Left renal pelvis (tissue), 4 donors: Measurements from ENCODE around the gene CCDC85B. TPM values are rescaled to one million over a fixed set of nuclear protein-coding genes. Genes with fewer than 3 reads are reported as not detected.

Experiments
- DNase-seq, 4 donors: peaks; one replicate each; pipeline ENCODE4 v3.0.0-alpha.2; 2013; ENCODE audit warnings: low read depth in 4 of 4, low spot score in 3 of 4
- polyA plus RNA-seq, 4 donors: library from polyadenylated mRNA; unstranded; fragments of 120-200 nt; gene quantifications; one replicate each; pipeline ENCODE4 v1.2.1, GENCODE V29; 2013; ENCODE audit not compliant: insufficient read length in 4 of 4

Gene CCDC85B
- polyA plus RNA-seq, 4 donors, result 4.8 to 15.0 (median 9.7) TPM

DNA sequence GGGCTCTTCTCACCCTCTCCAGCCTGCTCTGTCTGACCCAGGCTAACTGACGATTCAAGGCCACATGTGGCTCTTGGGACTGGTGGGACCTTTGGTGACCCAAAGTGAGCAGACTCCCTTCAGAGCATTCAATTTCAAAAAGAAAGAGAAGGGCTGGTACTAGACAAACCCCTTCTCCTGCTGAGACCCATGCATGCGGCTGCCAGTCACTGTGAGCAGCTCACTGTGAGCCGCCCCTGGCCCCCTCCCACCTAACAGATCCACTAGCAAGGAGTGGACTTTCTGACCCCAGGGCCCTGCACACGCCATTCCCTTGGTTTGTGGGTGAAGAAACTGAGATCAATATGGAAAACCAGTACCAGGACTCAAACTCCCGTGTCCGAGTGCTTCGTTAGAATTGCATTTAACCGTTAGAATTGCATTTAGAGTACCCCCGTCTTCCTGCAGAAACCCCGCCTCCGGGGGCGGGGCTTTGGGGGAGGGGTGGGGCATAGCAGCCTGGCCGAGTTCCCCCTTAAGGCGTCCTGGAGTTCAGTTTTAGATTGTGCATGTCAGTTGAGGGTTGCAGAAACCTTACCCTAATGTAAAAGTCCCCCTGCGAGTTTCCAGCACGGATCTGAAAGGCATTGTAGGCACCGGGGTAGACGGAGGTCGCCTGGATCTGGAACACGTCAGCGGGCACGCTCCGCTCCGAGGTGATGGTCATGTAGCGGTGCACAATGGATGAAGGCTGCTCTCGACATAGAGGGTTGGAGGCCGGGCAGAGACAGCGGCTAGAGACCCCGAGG lies 23.0 kb upstream of the CCDC85B start:
- no peak for DNase-seq

GRCh38 chr11:65868076-65868667 lies 22.3 kb upstream of the CCDC85B start:
- DNase-seq, result no peak

DNA sequence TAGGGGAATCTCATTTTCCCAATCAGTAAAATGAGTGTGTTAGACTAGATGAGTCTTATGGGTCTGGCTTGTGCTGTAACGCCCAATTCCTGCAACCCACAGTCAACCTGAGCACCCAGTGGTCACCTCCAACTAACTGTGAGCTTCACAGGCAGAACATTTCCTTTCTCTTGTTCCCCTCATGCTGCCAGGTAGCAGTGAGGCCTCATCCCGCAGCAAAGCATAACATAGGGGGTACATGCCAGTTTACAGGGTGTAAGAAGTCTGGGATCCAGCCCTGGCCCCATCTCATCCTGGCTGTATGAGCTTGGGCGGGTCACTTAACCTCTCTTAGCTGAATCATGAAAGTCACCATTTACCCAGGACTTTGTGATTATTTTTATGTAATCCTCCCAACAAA lies 21.6 kb upstream of the CCDC85B start:
- no peak for DNase-seq

DNA sequence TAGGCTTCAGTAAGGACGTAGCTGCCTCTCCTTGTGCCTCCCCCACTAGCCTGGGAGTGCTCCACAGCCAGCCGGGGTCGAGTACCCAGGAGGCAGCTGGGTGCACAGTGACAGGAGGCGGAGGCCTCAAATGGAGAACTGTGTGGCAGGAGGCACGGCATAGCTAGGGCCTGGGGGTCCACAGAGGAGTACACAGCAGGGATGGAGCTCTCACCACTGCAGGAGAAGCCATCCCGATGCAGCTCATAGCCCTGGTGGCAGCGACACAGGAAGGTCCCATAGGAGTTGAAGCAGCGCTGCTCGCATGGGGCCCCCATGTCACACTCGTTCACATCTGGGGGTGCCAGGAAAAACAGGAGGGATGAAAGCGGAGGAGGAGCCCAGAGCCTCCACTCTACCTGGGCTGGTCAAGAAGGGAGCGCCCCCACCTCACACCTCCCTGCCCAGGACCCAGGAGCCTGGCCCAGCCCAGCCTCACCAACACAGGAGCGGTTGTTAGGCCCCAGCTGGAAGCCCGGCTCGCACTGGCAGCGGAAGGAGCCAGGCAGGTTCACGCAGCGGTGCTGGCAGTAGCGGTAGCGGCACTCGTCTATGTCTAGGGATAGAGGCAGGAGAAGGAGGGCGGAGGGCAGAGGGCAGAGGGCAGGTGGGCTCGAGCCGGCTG lies 20.7 kb upstream of the CCDC85B start:
- DNase-seq, result no peak

DNA sequence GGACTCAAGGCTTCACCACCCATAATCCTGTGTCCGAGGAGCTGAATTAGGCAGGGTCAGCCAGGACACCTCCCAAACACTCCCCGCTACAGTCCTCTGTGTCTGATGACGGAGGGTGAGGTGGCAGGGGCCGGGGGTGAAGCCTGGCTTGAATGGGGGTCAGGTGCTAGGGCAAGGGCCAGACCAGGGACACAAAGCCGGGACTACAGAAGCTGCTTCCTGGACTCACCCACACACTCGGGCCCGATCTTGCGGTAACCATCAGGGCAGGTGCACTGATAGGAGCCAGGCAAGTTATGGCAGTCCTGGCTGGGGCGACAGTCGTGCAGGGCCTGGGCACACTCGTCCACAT lies 20.2 kb upstream of the CCDC85B start:
- DNase-seq, result no peak

GRCh38 chr11:65870706-65871681 lies 19.5 kb upstream of the CCDC85B start:
- no peak for DNase-seq

DNA sequence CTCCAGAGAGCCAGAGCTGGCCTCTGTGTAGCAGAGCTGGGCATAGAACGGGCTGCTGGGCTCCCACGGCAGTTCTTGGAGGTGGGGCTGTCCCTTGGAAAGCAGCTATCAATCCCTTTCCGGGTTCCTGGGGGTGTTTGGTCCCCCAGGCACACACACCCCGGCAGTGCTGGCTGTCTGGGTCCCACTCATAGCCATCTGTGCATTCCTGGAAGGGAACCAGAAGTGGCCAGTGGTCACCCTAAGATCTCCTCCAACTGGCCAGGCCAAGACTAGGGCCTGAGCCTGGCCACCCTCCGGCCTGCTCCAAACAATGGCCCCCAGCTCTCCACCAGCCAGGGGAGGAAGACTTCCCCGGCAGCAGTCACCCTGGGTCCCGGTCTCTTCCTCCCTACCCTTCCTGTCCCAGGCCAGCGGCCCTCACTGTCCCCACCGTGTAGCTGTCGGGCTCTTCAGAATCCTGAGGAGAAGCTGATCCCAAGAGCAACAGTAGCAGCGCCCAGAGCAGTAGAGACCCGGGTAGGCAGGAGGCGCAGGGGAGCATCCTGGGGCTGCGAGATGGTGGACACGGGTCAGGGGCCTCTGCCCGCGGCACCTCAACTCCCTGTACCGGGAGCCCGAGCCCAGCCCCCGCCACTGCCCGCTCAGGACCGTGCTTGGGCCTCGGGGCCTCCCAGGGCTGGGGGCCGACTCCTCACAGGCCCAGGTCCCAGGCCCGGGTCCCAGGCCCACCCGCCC lies 18.5 kb upstream of the CCDC85B start:
- DNase-seq, result no peak

DNA sequence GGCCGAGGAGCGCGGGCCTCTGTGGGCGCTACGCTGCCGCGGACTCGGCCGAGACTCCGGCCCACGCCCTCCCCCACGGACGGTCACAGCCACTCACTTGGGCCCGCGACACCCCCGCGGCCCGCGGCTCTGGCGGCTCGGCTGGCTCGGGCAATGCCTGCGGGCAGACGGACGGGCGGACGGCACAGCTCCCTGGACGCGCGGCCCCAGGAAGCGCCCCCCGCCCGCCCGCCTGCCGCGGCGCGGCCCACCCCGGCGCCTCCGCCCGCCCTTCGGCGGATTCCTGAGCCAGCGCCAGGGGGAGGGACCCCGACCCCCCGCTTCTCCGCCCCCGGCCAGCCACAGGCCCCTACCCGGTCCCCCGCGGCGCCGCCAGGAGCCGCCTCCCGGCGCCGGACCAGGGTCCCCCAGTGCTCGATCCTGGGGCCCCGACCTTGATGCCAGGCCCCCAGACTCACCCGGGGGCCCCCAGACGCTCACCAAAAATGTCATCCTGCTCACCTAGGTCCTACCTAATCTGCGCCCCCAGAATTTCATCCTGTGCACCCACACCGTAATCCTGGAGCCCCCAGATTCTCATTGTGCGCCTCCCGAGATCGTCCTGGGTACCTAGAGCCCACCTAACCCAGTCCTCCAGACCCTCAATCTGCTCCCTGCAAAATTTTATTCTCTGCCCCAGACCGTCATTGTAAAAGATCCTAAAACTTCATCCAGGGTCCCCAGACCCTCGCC lies 17.7 kb upstream of the CCDC85B start, which contains the start of gene EFEMP2:
TSS of gene EFEMP2 (minus strand) at position 215 of the 732 bp plus-strand sequence. CDS start 446 bp downstream, outside the sequence.
- DNase-seq, result no peak

DNA sequence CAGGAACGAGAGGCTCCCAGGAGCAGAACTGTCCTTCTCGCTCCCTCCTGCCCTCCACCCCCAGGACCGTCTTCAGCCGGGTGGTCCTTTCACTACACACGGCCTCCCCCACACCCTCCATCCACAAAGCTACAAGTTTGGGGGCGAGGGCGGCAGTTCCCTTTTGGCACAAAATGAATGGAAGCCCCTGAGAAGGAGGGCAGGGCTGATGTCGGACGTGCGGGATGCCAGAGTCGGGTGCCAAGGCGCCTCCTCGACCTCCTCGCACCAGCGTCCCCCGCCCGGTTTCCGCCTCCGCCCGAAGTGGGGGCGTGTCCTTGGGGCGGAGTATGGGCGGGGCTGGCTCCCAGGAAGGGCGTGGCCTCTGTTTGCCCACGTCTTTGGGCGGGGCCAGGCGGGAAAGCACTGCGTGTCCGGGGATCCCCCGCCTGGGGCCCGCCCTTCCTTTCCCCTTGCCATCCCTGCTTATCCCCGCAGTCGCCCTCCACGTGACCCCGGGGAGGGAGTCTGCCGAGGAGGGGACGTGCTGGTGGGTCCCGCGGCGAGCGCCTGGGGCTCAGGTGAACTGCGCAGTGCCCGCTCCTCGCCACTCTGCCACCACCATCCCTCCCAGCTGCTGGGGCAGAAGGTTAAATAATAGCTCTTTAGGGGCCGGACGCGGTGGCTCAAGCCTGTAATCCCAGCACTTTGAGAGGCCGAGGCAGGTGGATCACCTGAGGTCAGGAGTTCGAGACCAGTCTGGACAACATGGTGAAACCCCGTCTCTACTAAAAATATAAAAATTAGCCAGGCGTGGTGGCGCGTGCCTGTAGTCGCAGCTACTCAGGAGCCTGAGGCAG lies 16.9 kb upstream of the CCDC85B start:
- peak in 3 of 4 donors; percentile 79 to 86 (median 80) for DNase-seq

- no peak for DNase-seq
Measured at GRCh38 chr11:65879617-65880016, 10.9 kb upstream of the CCDC85B start, which contains the start of gene CTSW. CTSW (plus strand) TSS chr11:65879837; CDS start chr11:65879855, 18 bp downstream.

GRCh38 chr11:65880027-65880426 lies 10.4 kb upstream of the CCDC85B start:
- no peak for DNase-seq

- DNase-seq, result no peak
Measured at GRCh38 chr11:65880844-65881421, 9.5 kb upstream of the CCDC85B start.

DNA sequence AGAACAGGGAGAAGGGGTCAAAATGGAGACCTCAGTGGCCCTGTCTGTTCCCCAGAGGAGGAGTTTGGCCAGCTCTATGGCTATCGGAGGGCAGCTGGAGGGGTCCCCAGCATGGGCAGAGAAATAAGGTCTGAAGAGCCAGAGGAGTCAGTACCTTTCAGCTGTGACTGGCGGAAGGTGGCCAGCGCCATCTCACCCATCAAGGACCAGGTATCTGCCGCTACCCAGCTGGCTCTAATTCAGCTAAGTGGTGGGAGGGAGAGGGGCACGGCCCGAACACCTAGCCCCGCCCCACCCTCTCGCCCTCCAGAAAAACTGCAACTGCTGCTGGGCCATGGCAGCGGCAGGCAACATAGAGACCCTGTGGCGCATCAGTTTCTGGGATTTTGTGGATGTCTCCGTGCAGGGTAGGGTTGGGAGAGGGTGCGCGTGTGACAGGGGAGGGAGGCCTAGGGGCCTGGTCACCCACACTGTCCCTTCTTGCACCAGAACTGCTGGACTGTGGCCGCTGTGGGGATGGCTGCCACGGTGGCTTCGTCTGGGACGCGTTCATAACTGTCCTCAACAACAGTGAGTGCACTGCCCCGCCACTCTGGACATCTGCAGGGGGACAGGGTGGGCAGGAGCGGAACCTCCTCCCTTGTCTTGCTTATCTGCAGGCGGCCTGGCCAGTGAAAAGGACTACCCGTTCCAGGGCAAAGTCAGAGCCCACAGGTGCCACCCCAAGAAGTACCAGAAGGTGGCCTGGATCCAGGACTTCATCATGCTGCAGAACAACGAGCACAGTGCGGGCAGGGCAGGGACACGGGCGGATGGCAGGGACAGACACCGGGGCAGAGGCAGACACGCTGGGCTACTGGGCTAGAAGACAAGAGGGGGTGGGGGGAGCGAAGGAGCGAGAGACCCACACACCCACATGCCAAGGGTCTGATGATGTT lies 8.1 kb upstream of the CCDC85B start:
- DNase-seq, result no peak

- DNase-seq, result no peak
Measured at GRCh38 chr11:65883058-65883761, 7.3 kb upstream of the CCDC85B start.

DNA sequence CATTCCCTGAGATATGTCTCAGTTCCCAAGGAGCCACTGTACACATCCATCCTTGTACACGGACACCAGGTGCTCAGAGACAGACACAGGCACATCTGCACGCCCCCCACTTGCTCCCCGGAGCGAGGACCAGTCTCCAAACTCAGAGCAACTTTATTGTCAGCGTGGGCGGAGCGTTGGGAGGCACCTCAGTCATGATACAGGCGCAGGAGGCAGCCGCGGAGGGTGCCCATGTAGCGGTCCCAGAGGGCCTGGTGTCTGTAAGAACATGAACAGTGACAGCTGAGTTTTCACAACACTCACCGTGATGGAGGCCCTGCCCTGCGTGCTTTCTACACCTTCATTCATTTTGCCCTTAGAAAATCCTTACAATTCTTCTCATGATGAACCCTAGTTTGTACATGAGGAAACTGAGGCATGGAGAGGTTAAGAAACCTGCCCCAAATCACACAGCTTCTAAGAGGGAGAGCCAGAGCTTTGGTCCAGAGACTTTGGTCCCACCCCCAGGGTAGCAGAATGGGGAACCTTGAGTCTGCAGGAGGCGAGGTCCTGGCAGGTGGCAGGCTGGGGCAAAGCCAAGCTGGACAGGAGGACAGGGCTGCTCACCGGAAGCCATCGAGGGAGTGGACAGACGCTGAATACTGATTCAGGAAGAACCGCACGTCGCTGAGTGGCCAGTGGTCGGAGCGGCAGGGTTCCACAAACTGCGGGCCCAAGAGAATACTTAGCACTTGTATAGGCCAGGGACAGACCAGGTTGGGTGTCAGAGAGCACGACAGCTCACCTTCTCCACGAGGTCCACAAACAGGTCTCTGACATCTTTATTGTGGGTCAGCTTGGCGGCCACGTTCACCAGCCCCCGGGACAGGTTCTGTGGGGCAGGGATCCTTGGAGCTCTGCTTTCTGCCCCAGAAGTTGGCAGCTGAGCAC lies 6.4 kb upstream of the CCDC85B start:
- DNase-seq, result no peak
